ENCODE measurements around the gene USP17L19.
A peak's percentile ranks its signal among the peaks of the same experiment; 100 is the strongest.
"Not testable (repeated sequence)": the region's sequence is repeated elsewhere in the genome, so short reads cannot be mapped to it uniquely, and the experiment has no call there.

The USP17L19 gene
- 0 reads per million in 2 donors for total RNA-seq

DNA sequence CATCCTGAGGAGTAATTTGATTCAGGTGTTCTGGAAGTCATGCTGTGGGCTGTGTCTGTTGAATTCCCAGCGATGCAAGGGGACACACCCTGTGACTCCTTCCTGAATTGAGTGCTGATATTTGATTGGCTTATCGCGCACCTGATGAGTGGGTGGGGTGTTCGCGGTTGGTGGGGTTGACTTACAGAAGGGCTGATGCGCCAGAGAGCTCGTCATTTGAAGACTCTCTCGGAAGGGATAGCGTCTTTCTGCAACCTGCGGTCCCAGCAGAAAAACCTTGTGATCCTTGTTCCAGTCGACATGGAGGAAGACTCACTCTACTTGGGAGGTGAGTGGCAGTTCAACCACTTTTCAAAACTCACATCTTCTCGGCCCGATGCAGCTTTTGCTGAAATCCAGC is at the start of gene USP17L19:
TSS of gene USP17L19 (plus strand) at position 301 of the 400 bp plus-strand sequence. CDS start at position 301, 0 bp downstream.
- DNase-seq = not testable (repeated sequence)

DNA sequence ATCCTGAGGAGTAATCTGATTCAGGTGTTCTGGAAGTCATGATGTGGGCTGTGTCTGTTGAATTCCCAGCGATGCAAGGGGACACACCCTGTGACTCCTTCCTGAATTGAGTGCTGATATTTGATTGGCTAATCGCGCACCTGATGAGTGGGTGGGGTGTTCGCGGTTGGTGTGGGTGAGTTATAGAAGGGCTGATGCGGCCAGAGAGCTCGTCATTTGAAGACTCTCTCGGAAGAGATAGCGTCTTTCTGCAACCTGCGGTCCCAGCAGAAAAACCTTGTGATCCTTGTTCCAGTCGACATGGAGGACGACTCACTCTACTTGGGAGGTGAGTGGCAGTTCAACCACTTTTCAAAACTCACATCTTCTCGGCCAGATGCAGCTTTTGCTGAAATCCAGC is 42.8 kb upstream of the USP17L19 start, which contains the start of gene USP17L10:
TSS of gene USP17L10 (plus strand) at position 301 of the 400 bp plus-strand sequence. CDS start at position 301, 0 bp downstream.
- DNase-seq = not testable (repeated sequence)

- not testable (repeated sequence) for DNase-seq
Measured at GRCh38 chr4:9214701-9215100, 38.5 kb upstream of the USP17L19 start.

- DNase-seq = not testable (repeated sequence)
Measured at GRCh38 chr4:9215105-9215504, 38.1 kb upstream of the USP17L19 start, which contains the start of gene USP17L11. TSS of gene USP17L11 (plus strand) at chr4:9215405. CDS start at chr4:9215405, 0 bp downstream.

DNA sequence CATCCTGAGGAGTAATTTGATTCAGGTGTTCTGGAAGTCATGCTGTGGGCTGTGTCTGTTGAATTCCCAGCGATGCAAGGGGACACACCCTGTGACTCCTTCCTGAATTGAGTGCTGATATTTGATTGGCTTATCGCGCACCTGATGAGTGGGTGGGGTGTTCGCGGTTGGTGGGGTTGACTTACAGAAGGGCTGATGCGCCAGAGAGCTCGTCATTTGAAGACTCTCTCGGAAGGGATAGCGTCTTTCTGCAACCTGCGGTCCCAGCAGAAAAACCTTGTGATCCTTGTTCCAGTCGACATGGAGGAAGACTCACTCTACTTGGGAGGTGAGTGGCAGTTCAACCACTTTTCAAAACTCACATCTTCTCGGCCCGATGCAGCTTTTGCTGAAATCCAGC is 33.3 kb upstream of the USP17L19 start, which contains the start of gene USP17L12:
TSS of gene USP17L12 (plus strand) at position 301 of the 400 bp plus-strand sequence. CDS start at position 301, 0 bp downstream.
- not testable (repeated sequence) for DNase-seq

GRCh38 chr4:9224596-9224995 is 28.6 kb upstream of the USP17L19 start, which contains the start of gene USP17L13:
TSS of gene USP17L13 (plus strand) at chr4:9224896. CDS start at chr4:9224896, 0 bp downstream.
- not testable (repeated sequence) for DNase-seq

- DNase-seq = not testable (repeated sequence)
Measured at GRCh38 chr4:9230249-9230648, 22.9 kb upstream of the USP17L19 start.

DNA sequence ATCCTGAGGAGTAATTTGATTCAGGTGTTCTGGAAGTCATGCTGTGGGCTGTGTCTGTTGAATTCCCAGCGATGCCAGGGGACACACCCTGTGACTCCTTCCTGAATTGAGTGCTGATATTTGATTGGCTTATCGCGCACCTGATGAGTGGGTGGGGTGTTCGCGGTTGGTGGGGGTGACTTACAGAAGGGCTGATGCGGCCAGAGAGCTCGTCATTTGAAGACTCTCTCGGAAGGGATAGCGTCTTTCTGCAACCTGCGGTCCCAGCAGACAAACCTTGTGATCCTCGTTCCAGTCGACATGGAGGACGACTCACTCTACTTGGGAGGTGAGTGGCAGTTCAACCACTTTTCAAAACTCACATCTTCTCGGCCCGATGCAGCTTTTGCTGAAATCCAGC is 19.1 kb upstream of the USP17L19 start, which contains the start of gene USP17L15:
TSS of gene USP17L15 (plus strand) at position 301 of the 400 bp plus-strand sequence. CDS start at position 301, 0 bp downstream.
- not testable (repeated sequence) for DNase-seq

- DNase-seq = not testable (repeated sequence)
Measured at GRCh38 chr4:9238461-9238860, 14.7 kb upstream of the USP17L19 start.

DNA sequence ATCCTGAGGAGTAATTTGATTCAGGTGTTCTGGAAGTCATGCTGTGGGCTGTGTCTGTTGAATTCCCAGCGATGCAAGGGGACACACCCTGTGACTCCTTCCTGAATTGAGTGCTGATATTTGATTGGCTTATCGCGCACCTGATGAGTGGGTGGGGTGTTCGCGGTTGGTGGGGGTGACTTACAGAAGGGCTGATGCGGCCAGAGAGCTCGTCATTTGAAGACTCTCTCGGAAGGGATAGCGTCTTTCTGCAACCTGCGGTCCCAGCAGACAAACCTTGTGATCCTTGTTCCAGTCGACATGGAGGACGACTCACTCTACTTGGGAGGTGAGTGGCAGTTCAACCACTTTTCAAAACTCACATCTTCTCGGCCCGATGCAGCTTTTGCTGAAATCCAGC is 9.6 kb upstream of the USP17L19 start, which contains the start of gene USP17L17:
TSS of gene USP17L17 (plus strand) at position 301 of the 400 bp plus-strand sequence. CDS start at position 301, 0 bp downstream.
- DNase-seq = not testable (repeated sequence)

DNA sequence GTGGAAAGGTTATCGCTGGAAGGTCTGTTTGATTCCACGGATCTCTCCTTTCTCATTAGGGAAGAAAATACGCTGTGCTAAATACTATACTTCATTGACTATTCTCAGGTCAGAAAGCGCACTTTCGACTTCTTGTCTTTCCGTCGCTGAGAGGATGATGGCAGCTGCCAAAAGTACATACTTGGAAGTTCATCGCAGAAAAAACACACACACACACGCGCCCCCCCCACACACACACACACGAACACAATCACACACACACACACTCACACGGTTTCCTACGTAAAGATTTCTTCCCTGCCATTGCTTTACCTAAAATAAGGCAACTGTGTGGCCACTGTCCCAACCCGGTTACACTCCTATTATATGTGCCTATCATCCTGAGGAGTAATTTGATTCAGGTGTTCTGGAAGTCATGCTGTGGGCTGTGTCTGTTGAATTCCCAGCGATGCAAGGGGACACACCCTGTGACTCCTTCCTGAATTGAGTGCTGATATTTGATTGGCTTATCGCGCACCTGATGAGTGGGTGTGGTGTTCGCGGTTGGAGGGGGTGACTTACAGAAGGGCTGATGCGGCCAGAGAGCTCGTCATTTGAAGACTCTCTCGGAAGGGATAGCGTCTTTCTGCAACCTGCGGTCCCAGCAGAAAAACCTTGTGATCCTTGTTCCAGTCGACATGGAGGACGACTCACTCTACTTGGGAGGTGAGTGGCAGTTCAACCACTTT is 5.1 kb upstream of the USP17L19 start, which contains the start of gene USP17L18:
TSS of gene USP17L18 (plus strand) at position 678 of the 728 bp plus-strand sequence. CDS start at position 678, 0 bp downstream.
- peak in 2 of 5 experiments; percentile 0 to 5 for DNase-seq

- DNase-seq = not testable (repeated sequence)
Measured at GRCh38 chr4:9257824-9258223, 4.6 kb downstream of the USP17L19 start, which contains the start of gene USP17L20. TSS of gene USP17L20 (plus strand) at chr4:9258124. CDS start at chr4:9258124, 0 bp downstream.

- not testable (repeated sequence) for DNase-seq
Measured at GRCh38 chr4:9262572-9262971, 9.4 kb downstream of the USP17L19 start, which contains the start of gene USP17L21. TSS of gene USP17L21 (plus strand) at chr4:9262872. CDS start at chr4:9262872, 0 bp downstream.

DNA sequence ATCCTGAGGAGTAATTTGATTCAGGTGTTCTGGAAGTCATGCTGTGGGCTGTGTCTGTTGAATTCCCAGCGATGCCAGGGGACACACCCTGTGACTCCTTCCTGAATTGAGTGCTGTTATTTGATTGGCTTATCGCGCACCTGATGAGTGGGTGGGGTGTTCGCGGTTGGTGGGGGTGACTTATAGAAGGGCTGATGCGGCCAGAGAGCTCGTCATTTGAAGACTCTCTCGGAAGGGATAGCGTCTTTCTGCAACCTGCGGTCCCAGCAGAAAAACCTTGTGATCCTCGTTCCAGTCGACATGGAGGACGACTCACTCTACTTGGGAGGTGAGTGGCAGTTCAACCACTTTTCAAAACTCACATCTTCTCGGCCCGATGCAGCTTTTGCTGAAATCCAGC is 14.1 kb downstream of the USP17L19 start, which contains the start of gene USP17L22:
TSS of gene USP17L22 (plus strand) at position 301 of the 400 bp plus-strand sequence. CDS start at position 301, 0 bp downstream.
- not testable (repeated sequence) for DNase-seq

DNA sequence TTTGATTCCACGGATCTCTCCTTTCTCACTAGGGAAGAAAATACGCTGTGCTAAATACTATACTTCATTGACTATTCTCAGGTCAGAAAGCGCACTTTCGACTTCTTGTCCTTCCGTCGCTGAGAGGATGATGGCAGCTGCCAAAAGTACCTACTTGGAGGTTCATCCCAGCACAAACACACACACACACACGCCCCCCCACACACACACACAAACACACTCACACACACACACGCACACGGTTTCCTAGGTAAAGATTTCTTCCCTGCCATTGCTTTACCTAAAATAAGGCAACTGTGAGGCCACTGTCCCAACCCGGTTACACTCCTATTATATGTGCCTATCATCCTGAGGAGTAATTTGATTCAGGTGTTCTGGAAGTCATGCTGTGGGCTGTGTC is 18.5 kb downstream of the USP17L19 start:
- peak in 1 of 5 experiments; percentile 23 for DNase-seq
